Endothelial cell of umbilical vein (primary cell): ENCODE data around the gene ZBTB25. TPM values are rescaled to one million over a fixed set of nuclear protein-coding genes. Genes with fewer than 3 reads are reported as not detected.

Experiments used
- BruUV-seq: library from RNA; stranded (reverse); fragments of 400-500 nt; replicated peaks from 2 replicates; lab custom pipeline; 2021; lab: Mats Ljungman, UMichigan
- CTCF ChIA-PET: fragments of 300-600, 350-600 bp; sonication (Branson Sonifier 250); formaldehyde crosslinking; loops from one replicate; lab custom pipeline; 2021; ENCODE audit warnings: antibody characterized with exemption, inconsistent platforms; lab: Charles Lee
- POLR2A ChIA-PET: fragments of 300-600, 350-600 bp; sonication (Branson Sonifier 250); formaldehyde crosslinking; loops from one replicate; lab custom pipeline; 2021; ENCODE audit warnings: antibody characterized with exemption, inconsistent platforms; lab: Charles Lee
- DNase-seq: peaks from one replicate; pipeline ENCODE4 v3.0.0-alpha.2; 2011; ENCODE audit warnings: low read depth, low spot score
- FAIRE-seq: peaks from 2 replicates; lab custom pipeline; 2011; peaks lifted over from hg19 to GRCh38; lab: Jason Lieb, UNC
- H2AFZ ChIP-seq: 2 replicates; pipeline ENCODE4 v1.6.0; 2012; ENCODE audit warnings: low read depth, low read length, control low read depth, inconsistent platforms
- H3K27ac ChIP-seq: 2 replicates; pipeline ENCODE4 v1.5.1; 2011; ENCODE audit warnings: low read depth, mild to moderate bottlenecking, control low read depth, low read length, moderate library complexity; ENCODE audit not compliant: insufficient read depth
- H3K27me3 ChIP-seq, 2 experiments: 2 replicates each; pipeline versions ENCODE4 v1.6.0 to v1.6.1; 2011; ENCODE audit warnings: low read length in 2 of 2, mixed read lengths in 1 of 2; ENCODE audit not compliant: control insufficient read depth in 2 of 2, insufficient read depth in 2 of 2
- H3K36me3 ChIP-seq, 2 experiments: 2 replicates in 1 of 2; 3 replicates in 1 of 2; pipeline ENCODE4 v1.5.1; 2011; ENCODE audit warnings: low read length in 2 of 2, mild to moderate bottlenecking in 1 of 2, moderate library complexity in 1 of 2; ENCODE audit not compliant: control insufficient read depth in 2 of 2, insufficient read depth in 2 of 2; ENCODE audit errors: extremely low read depth in 1 of 2
- H3K4me1 ChIP-seq: 3 replicates; pipeline ENCODE4 v1.5.1; 2011; ENCODE audit warnings: mild to moderate bottlenecking, low read length; ENCODE audit not compliant: control insufficient read depth, insufficient read depth; ENCODE audit errors: extremely low read depth
- H3K4me2 ChIP-seq: 2 replicates; pipeline ENCODE4 v1.6.1; 2011; ENCODE audit warnings: low read length, control low read depth, mixed read lengths; ENCODE audit not compliant: insufficient read depth
- H3K4me3 ChIP-seq, 3 experiments: fragments of 200-600 bp in 1 of 3; sonication (generic), shearing (Covaris generic) in 1 of 3; replicated peaks in 1 of 3; 2 replicates each; pipeline ENCODE4 v1.5.1; 2011 to 2016; ENCODE audit warnings: control low read depth in 3 of 3, low read length in 3 of 3, mild to moderate bottlenecking in 2 of 3, inconsistent platforms in 1 of 3, low read depth in 1 of 3, moderate library complexity in 1 of 3; ENCODE audit not compliant: insufficient read depth in 1 of 3
- H3K79me2 ChIP-seq: 2 replicates; pipeline ENCODE4 v1.6.0; 2012; ENCODE audit warnings: low read length, inconsistent platforms; ENCODE audit not compliant: control insufficient read depth, insufficient read depth
- H3K9ac ChIP-seq: replicated peaks from 2 replicates; pipeline ENCODE3; 2011; ENCODE audit warnings: low read length, control low read depth; ENCODE audit not compliant: insufficient read depth; ENCODE audit errors: extremely low read depth
- H3K9me1 ChIP-seq: replicated peaks from 3 replicates; pipeline ENCODE4 v1.6.0; 2011; ENCODE audit warnings: mild to moderate bottlenecking, low read length; ENCODE audit not compliant: control insufficient read depth, insufficient read depth; ENCODE audit errors: extremely low read depth
- H3K9me3 ChIP-seq: replicated peaks from 2 replicates; pipeline ENCODE4 v1.5.1; 2012; ENCODE audit warnings: low read length, inconsistent platforms; ENCODE audit not compliant: control insufficient read depth, insufficient read depth
- H4K20me1 ChIP-seq: replicated peaks from 2 replicates; pipeline ENCODE3; 2011; ENCODE audit warnings: mild to moderate bottlenecking, low read length; ENCODE audit not compliant: control insufficient read depth, insufficient read depth; ENCODE audit errors: extremely low read depth
- EZH2 ChIP-seq: IDR thresholded peaks from 2 replicates; pipeline ENCODE4 v1.6.1; 2012; ENCODE audit warnings: borderline replicate concordance, low read depth, mild to moderate bottlenecking, moderate library complexity, low read length, inconsistent platforms; ENCODE audit not compliant: severe bottlenecking
- FOS ChIP-seq: IDR thresholded peaks from 2 replicates; pipeline ENCODE4 v1.6.1; 2011; ENCODE audit warnings: mild to moderate bottlenecking, low read length, moderate library complexity, borderline replicate concordance; ENCODE audit not compliant: insufficient read depth
- GATA2 ChIP-seq: IDR thresholded peaks from 2 replicates; pipeline ENCODE4 v1.7.0; 2011; ENCODE audit warnings: low read depth, mild to moderate bottlenecking, moderate library complexity, mixed read lengths, low read length; ENCODE audit not compliant: insufficient read length, insufficient read depth
- JUN ChIP-seq: IDR thresholded peaks from 2 replicates; pipeline ENCODE4 v1.6.1; 2011; ENCODE audit warnings: borderline replicate concordance, low read depth; ENCODE audit not compliant: insufficient read length, insufficient read depth
- MYC ChIP-seq: IDR thresholded peaks from one replicate; pipeline ENCODE4 v1.6.1; 2011; ENCODE audit warnings: mild to moderate bottlenecking, low read depth, low read length
- POLR2A ChIP-seq: IDR thresholded peaks from 2 replicates; pipeline ENCODE4 v1.6.1; 2012; ENCODE audit warnings: low read depth, mild to moderate bottlenecking, control low read depth, low read length
- POLR2AphosphoS5 ChIP-seq: IDR thresholded peaks from 2 replicates; pipeline ENCODE4 v1.6.1; 2012; ENCODE audit warnings: low read depth, mild to moderate bottlenecking, control low read depth, low read length, moderate library complexity; ENCODE audit not compliant: insufficient read depth
- dilution Hi-C: fragments of 300-500 bp; cut with MboI; formaldehyde crosslinking; loops from one replicate; pipeline ENCODE4 v1.15.0; 2019; ENCODE audit warnings: low sequenced_read_pairs; ENCODE audit not compliant: extremely low pct_ligation_motif_present
- intact Hi-C: fragments of 100-400 bp; cut with micrococcal nuclease; formaldehyde crosslinking; loops from one replicate; pipeline ENCODE4 v1.10.0; 2022
- polyA plus RNA-seq, 4 experiments: library from polyadenylated mRNA; depleted of rRNA in 3 of 4; stranded (reverse) in 3 of 4; unstranded in 1 of 4; fragments of >200 nt; gene quantifications; 2 replicates each; pipeline versions ENCODE4 v1.2.1 to v1.2.3, GENCODE V29; 2011 to 2012; ENCODE audit warnings: missing spikeins in 1 of 4
- total RNA-seq: library from RNA; stranded (reverse); gene quantifications from 2 replicates; pipeline ENCODE4 v1.2.3, GENCODE V29; 2021
- TF ChIP-seq, protein P1 (sequence below): IDR thresholded peaks from 2 replicates; pipeline ENCODE4 v1.6.1; 2011; ENCODE audit not compliant: insufficient read depth, insufficient read length
- TF ChIP-seq, protein P2 (sequence below), 2 donors: IDR thresholded peaks; 1 replicate in 1 of 2; 2 replicates in 1 of 2; pipeline ENCODE4 v1.5.1; 2011; ENCODE audit warnings: low read length in 2 of 2, mild to moderate bottlenecking in 2 of 2, moderate library complexity in 2 of 2, control low read depth in 1 of 2, inconsistent platforms in 1 of 2, low read depth in 1 of 2; ENCODE audit not compliant: insufficient read depth in 1 of 2; ENCODE audit errors: extremely low read depth in 1 of 2

ZBTB25 gene
- total and polyA plus RNA-seq, 2 donors (not counting 3 experiments of a cell fraction or from before 2014, with no cell fraction given), result 3.2 to 7.7 TPM

GRCh38 chr14:64464651-64465050 lies 39.0 kb downstream of the ZBTB25 start:
- H2AFZ ChIP-seq, result peak overlapping the region; percentile 80
- peaks cover 14% of the 10 kb centered on the region for H3K4me1 ChIP-seq
- ChIA-PET POLR2A (no interaction called here), CTCF (interaction anchor here (0.7 to 4.0 kb wide), 4 partner anchors 10 to 121 kb away, joined by 3 to 32 read pairs (median 8); no protein-coding TSS in a partner anchor)
- FAIRE-seq, result no peak
- dilution Hi-C loops (no loop called here), intact Hi-C loops (no loop called here)
- no peaks in the 10 kb centered on the region for H3K9me1 ChIP-seq
- H3K4me3 ChIP-seq, result peak overlapping the region; percentile 70 to 79 (median 76)
- peak overlapping the region; percentile 51 for H3K9ac ChIP-seq
- no peak for TF ChIP-seq MYC
- TF ChIP-seq POLR2A, result no peak
- TF ChIP-seq, protein P1, sequence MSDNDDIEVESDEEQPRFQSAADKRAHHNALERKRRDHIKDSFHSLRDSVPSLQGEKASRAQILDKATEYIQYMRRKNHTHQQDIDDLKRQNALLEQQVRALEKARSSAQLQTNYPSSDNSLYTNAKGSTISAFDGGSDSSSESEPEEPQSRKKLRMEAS, result no peak
- TF ChIP-seq, protein P2, sequence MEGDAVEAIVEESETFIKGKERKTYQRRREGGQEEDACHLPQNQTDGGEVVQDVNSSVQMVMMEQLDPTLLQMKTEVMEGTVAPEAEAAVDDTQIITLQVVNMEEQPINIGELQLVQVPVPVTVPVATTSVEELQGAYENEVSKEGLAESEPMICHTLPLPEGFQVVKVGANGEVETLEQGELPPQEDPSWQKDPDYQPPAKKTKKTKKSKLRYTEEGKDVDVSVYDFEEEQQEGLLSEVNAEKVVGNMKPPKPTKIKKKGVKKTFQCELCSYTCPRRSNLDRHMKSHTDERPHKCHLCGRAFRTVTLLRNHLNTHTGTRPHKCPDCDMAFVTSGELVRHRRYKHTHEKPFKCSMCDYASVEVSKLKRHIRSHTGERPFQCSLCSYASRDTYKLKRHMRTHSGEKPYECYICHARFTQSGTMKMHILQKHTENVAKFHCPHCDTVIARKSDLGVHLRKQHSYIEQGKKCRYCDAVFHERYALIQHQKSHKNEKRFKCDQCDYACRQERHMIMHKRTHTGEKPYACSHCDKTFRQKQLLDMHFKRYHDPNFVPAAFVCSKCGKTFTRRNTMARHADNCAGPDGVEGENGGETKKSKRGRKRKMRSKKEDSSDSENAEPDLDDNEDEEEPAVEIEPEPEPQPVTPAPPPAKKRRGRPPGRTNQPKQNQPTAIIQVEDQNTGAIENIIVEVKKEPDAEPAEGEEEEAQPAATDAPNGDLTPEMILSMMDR (IDR thresholded peaks at IDR 0.05; ENCODE audit: extremely low read depth in 1 of 2, insufficient read depth in 1 of 2, low read depth in 1 of 2, low read length in 2 of 2), result no peak
- no peak for TF ChIP-seq POLR2AphosphoS5
- TF ChIP-seq GATA2, result no peak
- TF ChIP-seq EZH2, result no peak
- no peak for TF ChIP-seq FOS
- TF ChIP-seq JUN, result no peak
- no peaks in the 10 kb centered on the region for H3K36me3 ChIP-seq
- H4K20me1 ChIP-seq, result no peaks in the 10 kb centered on the region
- peak overlapping the region; percentile 97 for H3K4me2 ChIP-seq
- no peaks in the 10 kb centered on the region for H3K9me3 ChIP-seq
- BruUV-seq, result no TSS peak
- no peaks in the 10 kb centered on the region for H3K79me2 ChIP-seq
- H3K27me3 ChIP-seq, result no peaks in the 10 kb centered on the region
- DNase-seq, result no peak
- no peak overlapping the region for H3K27ac ChIP-seq
